Measurements from ENCODE around the gene SP110. TPM values are rescaled to one million over a fixed set of nuclear protein-coding genes. Genes with fewer than 3 reads are reported as not detected.
A peak's percentile ranks its signal among the peaks of the same experiment; 100 is the strongest.

The SP110 gene
- total RNA-seq = 10 to 100 TPM in 1 of 4 donors, 1 to 10 TPM in 3; 5.2 to 15.9 (median 7.3) TPM
- polyA plus RNA-seq = 10 to 100 TPM in 1 of 3 donors, 1 to 10 TPM in 2; 3.4 to 11.8 (median 4.2) TPM
- long read RNA-seq, donor 1, partial matches to known transcripts = 0 of 3 reads
- long read RNA-seq, donor 1, other reads (novel, unspliced or antisense) = 2 of 3 reads
- long read RNA-seq, donor 2, partial matches to known transcripts = 3 of 4 reads
- long read RNA-seq, donor 2, other reads (novel, unspliced or antisense) = 1 of 4 reads

GRCh38 chr2:230219419-230220331 is at the start of gene SP110:
SP110 (minus strand) TSS chr2:230219984; CDS start chr2:230216927, 3,057 bp downstream.
- ATAC-seq = peak; percentile 85 to 96 (median 92)

GRCh38 chr2:230268606-230269243 is 48.9 kb upstream of the SP110 start:
- Histone ChIP-seq H3K4me1 (no peaks in the 10 kb centered on the region), H3K27me3 (ENCODE audit: insufficient read depth in 3 of 3, low read length in 2 of 3) (no peaks in the 10 kb centered on the region), H3K27ac (no peak overlapping the region), H3K9me3 (no peaks in the 10 kb centered on the region), H3K36me3 (ENCODE audit: insufficient read depth in 1 of 2, low read depth in 1 of 2) (no peaks in the 10 kb centered on the region), H3K4me3 (no peak overlapping the region)
- no peak for TF ChIP-seq CTCF (IDR thresholded peaks at IDR 0.05)
- DNase-seq (no peak), ATAC-seq (no peak)
- WGBS, 3 donors = 43 to 54% (median 50%) methylated on average over 3 of the region's 3 CpGs
- intact Hi-C loops (cut with DNase I) = no loop called here

More at GRCh38 chr2:230219419-230220331, at the start of gene SP110:
- Histone ChIP-seq H3K36me3 (ENCODE audit: insufficient read depth in 1 of 2, low read depth in 1 of 2) (peaks cover 0 to 20% of the 10 kb centered on the region in 2 donors), H3K4me1 (no peaks in the 10 kb centered on the region), H3K9me3 (no peaks in the 10 kb centered on the region), H3K27ac (peak within 1 kb of the TSS; percentile 62), H3K4me3 (peak within 1 kb of the TSS; percentile 68), H3K27me3 (ENCODE audit: insufficient read depth in 3 of 3, low read length in 2 of 3) (no peaks in the 10 kb centered on the region)
- intact Hi-C loops (cut with DNase I) = loop anchor here in 1 of 2 donors (10.0 kb wide), 1 partner anchor 395 kb away; no protein-coding TSS in a partner anchor
- 1 to 2% (median 1%) methylated on average over 19 of the region's 19 CpGs for WGBS, 3 donors
- peak; percentile 69 to 80 for DNase-seq
- no peak for TF ChIP-seq CTCF (IDR thresholded peaks at IDR 0.05)

- DNase-seq = no peak
- H3K4me3 ChIP-seq = no peak overlapping the region
- H3K27me3 ChIP-seq (ENCODE audit: insufficient read depth in 3 of 3, low read length in 2 of 3) = no peaks in the 10 kb centered on the region
- H3K36me3 ChIP-seq (ENCODE audit: insufficient read depth in 1 of 2, low read depth in 1 of 2) = no peaks in the 10 kb centered on the region
- intact Hi-C loops (cut with DNase I) = no loop called here
- no peaks in the 10 kb centered on the region for H3K4me1 ChIP-seq
- ATAC-seq = no peak
- no peaks in the 10 kb centered on the region for H3K9me3 ChIP-seq
- 36 to 55% (median 41%) methylated on average over 3 of the region's 3 CpGs for WGBS, 3 donors
- no peak overlapping the region for H3K27ac ChIP-seq
- no peak for TF ChIP-seq CTCF (IDR thresholded peaks at IDR 0.05)
Measured at GRCh38 chr2:230267556-230267955, 47.8 kb upstream of the SP110 start.

GRCh38 chr2:230267059-230267458 is 47.3 kb upstream of the SP110 start:
- intact Hi-C loops (cut with DNase I) = no loop called here
- no peaks in the 10 kb centered on the region for H3K9me3 ChIP-seq
- TF ChIP-seq CTCF (IDR thresholded peaks at IDR 0.05) = no peak
- no peaks in the 10 kb centered on the region for H3K4me1 ChIP-seq
- H3K27ac ChIP-seq = no peak overlapping the region
- no peak overlapping the region for H3K4me3 ChIP-seq
- DNase-seq = no peak
- H3K36me3 ChIP-seq (ENCODE audit: insufficient read depth in 1 of 2, low read depth in 1 of 2) = no peaks in the 10 kb centered on the region
- no peak for ATAC-seq
- H3K27me3 ChIP-seq (ENCODE audit: insufficient read depth in 3 of 3, low read length in 2 of 3) = no peaks in the 10 kb centered on the region
- WGBS, 3 donors = 29 to 47% (median 34%) methylated on average over 1 of the region's 1 CpG

All from psoas muscle (tissue), 8 donors.